ENCODE measurements around the gene LYL1.

Gene LYL1

DNA sequence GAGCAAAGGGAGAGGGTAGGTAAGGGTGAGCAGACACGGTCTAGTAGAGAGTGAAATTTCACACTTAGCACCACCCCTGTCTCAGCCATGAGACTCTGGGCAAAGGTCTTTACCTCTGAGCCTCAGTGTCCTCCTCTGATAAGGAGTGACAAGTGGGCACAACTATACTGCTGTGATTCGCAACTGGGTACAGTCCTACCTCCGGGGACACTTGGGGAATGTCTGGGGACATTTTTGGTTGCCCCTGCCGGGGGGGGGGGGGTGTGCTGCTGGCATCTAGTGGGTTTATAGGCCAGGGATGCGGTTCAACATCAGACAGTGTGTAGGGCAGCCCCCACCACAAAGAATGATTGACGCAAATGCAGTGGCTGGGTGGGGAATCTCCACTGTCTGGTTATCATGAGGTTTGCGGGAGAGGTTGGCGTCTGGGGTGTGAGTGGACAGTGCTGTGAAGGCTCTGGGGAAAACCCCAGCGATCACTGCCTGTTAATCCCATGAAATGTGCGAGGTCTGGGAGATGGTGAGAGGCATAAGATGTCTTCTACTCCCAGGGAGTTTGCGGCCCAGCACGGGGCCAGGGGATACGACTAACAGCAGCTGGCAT, 19.7 kb upstream of the LYL1 start:
- peaks cover 46% of the 10 kb centered on the region for H3K36me3 ChIP-seq (ENCODE audit: control insufficient read depth, low read length)
- H3K4me3 ChIP-seq (ENCODE audit: low read length), result no peak overlapping the region

DNA sequence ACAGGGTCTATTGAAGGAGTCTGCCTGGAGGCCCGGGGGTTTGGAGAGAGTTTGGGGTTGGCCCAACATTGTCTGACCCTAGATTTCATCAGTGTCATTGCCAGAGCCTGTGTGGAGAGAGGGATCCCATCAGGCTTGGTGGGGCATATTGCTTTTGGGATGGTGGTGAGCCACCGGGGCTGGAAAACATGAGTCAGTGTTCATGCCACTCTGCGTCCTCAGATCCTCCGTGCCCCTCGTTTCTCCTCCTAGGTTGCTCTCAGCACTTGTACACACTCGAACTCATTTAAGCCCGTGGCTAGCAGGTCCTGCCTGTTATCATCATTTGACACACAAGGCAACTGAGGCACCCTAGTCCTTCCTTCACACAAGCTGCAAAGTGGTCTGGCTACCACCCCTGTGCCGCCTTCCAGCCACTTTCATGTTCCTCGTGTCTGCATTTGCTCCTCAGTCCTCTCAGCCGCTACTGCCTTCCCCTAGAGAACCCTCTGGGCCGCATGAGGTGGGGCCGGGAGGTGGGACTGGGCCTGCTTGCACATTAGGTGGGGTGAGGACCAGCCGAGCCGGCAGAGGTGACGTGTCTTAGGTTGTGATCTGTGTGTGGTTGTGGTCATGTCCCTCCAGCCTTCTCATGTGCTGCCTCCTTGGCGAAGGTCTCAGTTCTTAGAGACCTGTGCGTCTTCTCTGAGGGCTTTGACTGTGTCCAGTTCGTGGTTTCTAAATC, 19.1 kb upstream of the LYL1 start:
- Histone ChIP-seq H3K9me3 (ENCODE audit: control insufficient read depth, insufficient read depth, low read length) (no peaks in the 10 kb centered on the region), H3K4me1 (ENCODE audit: control insufficient read depth, low read length) (peaks cover 28% of the 10 kb centered on the region), H4K20me1 (ENCODE audit: control insufficient read depth, insufficient read depth, low read depth, low read length) (peaks cover 25% of the 10 kb centered on the region), H3K36me3 (ENCODE audit: control insufficient read depth, low read length) (peaks cover 46% of the 10 kb centered on the region), H3K27me3 (ENCODE audit: control insufficient read depth, low read length) (no peaks in the 10 kb centered on the region), H3K4me3 (ENCODE audit: low read length) (no peak overlapping the region), H3K79me2 (ENCODE audit: control insufficient read depth, low read length) (peaks cover 84% of the 10 kb centered on the region), H3K4me2 (ENCODE audit: low read length) (no peak overlapping the region), H3K27ac (ENCODE audit: low read depth, low read length) (no peak overlapping the region), H3K9me2 (replicated peaks; ENCODE audit: control insufficient read depth, low read length) (no peaks in the 10 kb centered on the region), H3F3A (ENCODE audit: control insufficient read depth, insufficient read depth) (peaks cover 6% of the 10 kb centered on the region)
- TF ChIP-seq, protein P1, sequence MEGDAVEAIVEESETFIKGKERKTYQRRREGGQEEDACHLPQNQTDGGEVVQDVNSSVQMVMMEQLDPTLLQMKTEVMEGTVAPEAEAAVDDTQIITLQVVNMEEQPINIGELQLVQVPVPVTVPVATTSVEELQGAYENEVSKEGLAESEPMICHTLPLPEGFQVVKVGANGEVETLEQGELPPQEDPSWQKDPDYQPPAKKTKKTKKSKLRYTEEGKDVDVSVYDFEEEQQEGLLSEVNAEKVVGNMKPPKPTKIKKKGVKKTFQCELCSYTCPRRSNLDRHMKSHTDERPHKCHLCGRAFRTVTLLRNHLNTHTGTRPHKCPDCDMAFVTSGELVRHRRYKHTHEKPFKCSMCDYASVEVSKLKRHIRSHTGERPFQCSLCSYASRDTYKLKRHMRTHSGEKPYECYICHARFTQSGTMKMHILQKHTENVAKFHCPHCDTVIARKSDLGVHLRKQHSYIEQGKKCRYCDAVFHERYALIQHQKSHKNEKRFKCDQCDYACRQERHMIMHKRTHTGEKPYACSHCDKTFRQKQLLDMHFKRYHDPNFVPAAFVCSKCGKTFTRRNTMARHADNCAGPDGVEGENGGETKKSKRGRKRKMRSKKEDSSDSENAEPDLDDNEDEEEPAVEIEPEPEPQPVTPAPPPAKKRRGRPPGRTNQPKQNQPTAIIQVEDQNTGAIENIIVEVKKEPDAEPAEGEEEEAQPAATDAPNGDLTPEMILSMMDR (IDR thresholded peaks at IDR 0.05; ENCODE audit: low read depth, low read length, poor library complexity, severe bottlenecking), result no peak
- TF ChIP-seq EZH2phosphoT487 (IDR thresholded peaks at IDR 0.05; ENCODE audit: borderline replicate concordance, low read length), result no peak

More for the DNA sequence above, 19.7 kb upstream of the LYL1 start:
- Histone ChIP-seq H3K27me3 (ENCODE audit: control insufficient read depth, low read length) (no peaks in the 10 kb centered on the region), H3F3A (ENCODE audit: control insufficient read depth, insufficient read depth) (peaks cover under 1% of the 10 kb centered on the region; the same call in 1 of the 2 replicates), H3K79me2 (ENCODE audit: control insufficient read depth, low read length) (peaks cover 88% of the 10 kb centered on the region), H3K9me3 (ENCODE audit: control insufficient read depth, insufficient read depth, low read length) (no peaks in the 10 kb centered on the region), H3K4me1 (ENCODE audit: control insufficient read depth, low read length) (peaks cover 21% of the 10 kb centered on the region), H3K9me2 (replicated peaks; ENCODE audit: control insufficient read depth, low read length) (no peaks in the 10 kb centered on the region), H3K27ac (ENCODE audit: low read depth, low read length) (no peak overlapping the region), H3K4me2 (ENCODE audit: low read length) (no peak overlapping the region), H4K20me1 (ENCODE audit: control insufficient read depth, insufficient read depth, low read depth, low read length) (peaks cover 25% of the 10 kb centered on the region)
- no peak for TF ChIP-seq EZH2phosphoT487 (IDR thresholded peaks at IDR 0.05; ENCODE audit: borderline replicate concordance, low read length)
- TF ChIP-seq, protein P1 (IDR thresholded peaks at IDR 0.05; ENCODE audit: low read depth, low read length, poor library complexity, severe bottlenecking), result no peak

- Histone ChIP-seq H3F3A (ENCODE audit: control insufficient read depth, insufficient read depth) (peaks cover 6% of the 10 kb centered on the region), H3K79me2 (ENCODE audit: control insufficient read depth, low read length) (peaks cover 83% of the 10 kb centered on the region), H3K4me1 (ENCODE audit: control insufficient read depth, low read length) (peaks cover 29% of the 10 kb centered on the region), H3K9me2 (replicated peaks; ENCODE audit: control insufficient read depth, low read length) (no peaks in the 10 kb centered on the region), H3K36me3 (ENCODE audit: control insufficient read depth, low read length) (peaks cover 39% of the 10 kb centered on the region), H3K27ac (ENCODE audit: low read depth, low read length) (no peak overlapping the region), H3K9me3 (ENCODE audit: control insufficient read depth, insufficient read depth, low read length) (no peaks in the 10 kb centered on the region), H3K4me3 (ENCODE audit: low read length) (no peak overlapping the region), H4K20me1 (ENCODE audit: control insufficient read depth, insufficient read depth, low read depth, low read length) (peaks cover 25% of the 10 kb centered on the region), H3K4me2 (ENCODE audit: low read length) (no peak overlapping the region), H3K27me3 (ENCODE audit: control insufficient read depth, low read length) (no peaks in the 10 kb centered on the region)
- no peak for TF ChIP-seq EZH2phosphoT487 (IDR thresholded peaks at IDR 0.05; ENCODE audit: borderline replicate concordance, low read length)
- TF ChIP-seq, protein P1 (IDR thresholded peaks at IDR 0.05; ENCODE audit: low read depth, low read length, poor library complexity, severe bottlenecking), result no peak
These were observed 18.2 kb upstream of the LYL1 start for GRCh38 chr19:13120817-13121216.

Data from DOHH2 (cell line).